ENCODE data around the gene SMR3B.

- no peak for TF ChIP-seq EP300 (IDR thresholded peaks at IDR 0.05)
- no peak for TF ChIP-seq CTCF (IDR thresholded peaks at IDR 0.05)
Measured at GRCh38 chr4:70382691-70383181, at the start of gene SMR3B.
